GM23338 (cell line): Measurements from ENCODE around the gene CCDC194. TPM values are rescaled to one million over a fixed set of nuclear protein-coding genes. Genes with fewer than 3 reads are reported as not detected.

ENCODE experiments used
- ATAC-seq: fragments of 200-7000 bp; cut with Tn5 transposase; 3 replicates; pipeline ENCODE4 v1.9.1; 2020
- DNase-seq: peaks from one replicate; pipeline ENCODE4 v3.0.0-alpha.2; 2015; ENCODE audit warnings: low spot score
- H2AFZ ChIP-seq: fragments of 200-600 bp; sonication (generic); 2 replicates; pipeline ENCODE4 v1.8.0; 2016; ENCODE audit warnings: antibody characterized with exemption, mild to moderate bottlenecking, moderate library complexity
- H3F3A ChIP-seq: fragments of 200-600 bp; sonication (generic); replicated peaks from 2 replicates; pipeline ENCODE4 v1.8.0; 2017; ENCODE audit warnings: antibody characterized with exemption, mixed run types, low read depth
- H3K27ac ChIP-seq: fragments of 200-600 bp; sonication (generic); 2 replicates; pipeline ENCODE4 v1.6.1; 2016; ENCODE audit warnings: low read depth
- H3K27me3 ChIP-seq: fragments of 200-600 bp; sonication (generic); 2 replicates; pipeline ENCODE4 v1.8.0; 2016; ENCODE audit warnings: mild to moderate bottlenecking, mixed run types, moderate library complexity; ENCODE audit not compliant: insufficient read depth
- H3K36me3 ChIP-seq: fragments of 200-600 bp; sonication (generic); 2 replicates; pipeline ENCODE4 v1.8.0; 2016; ENCODE audit warnings: mild to moderate bottlenecking; ENCODE audit not compliant: insufficient read depth
- H3K4me1 ChIP-seq: fragments of 200-600 bp; sonication (generic); 2 replicates; pipeline ENCODE4 v1.8.0; 2016; ENCODE audit warnings: mild to moderate bottlenecking, moderate library complexity; ENCODE audit not compliant: insufficient read depth
- H3K4me2 ChIP-seq: fragments of 200-600 bp; sonication (generic); 2 replicates; pipeline ENCODE4 v1.7.1; 2017; ENCODE audit warnings: mixed run types
- H3K4me3 ChIP-seq: fragments of 200-600 bp; sonication (generic); 2 replicates; pipeline ENCODE4 v1.6.1; 2016; ENCODE audit warnings: mixed run types
- H3K79me2 ChIP-seq: fragments of 200-600 bp; sonication (generic); replicated peaks from 2 replicates; pipeline ENCODE4 v1.8.0; 2017; ENCODE audit warnings: mild to moderate bottlenecking; ENCODE audit not compliant: insufficient read depth
- H3K9me2 ChIP-seq: fragments of 200-600 bp; sonication (generic); 2 replicates; pipeline ENCODE4 v1.8.0; 2017; ENCODE audit not compliant: insufficient read depth
- H4K20me1 ChIP-seq: fragments of 200-600 bp; sonication (generic); replicated peaks from 2 replicates; pipeline ENCODE4 v1.8.0; 2017; ENCODE audit warnings: mild to moderate bottlenecking; ENCODE audit not compliant: insufficient read depth
- H3K27ac Mint-ChIP-seq: 2 replicates; pipeline ENCODE4 v1.8.0; 2020; ENCODE audit warnings: inconsistent platforms, mild to moderate bottlenecking, moderate library complexity, mixed read lengths
- H3K27me3 Mint-ChIP-seq: 3 replicates; pipeline ENCODE4 v1.8.0; 2022; ENCODE audit warnings: low read depth, mild to moderate bottlenecking, moderate library complexity, mixed read lengths, inconsistent platforms; ENCODE audit not compliant: insufficient read depth, poor library complexity
- H3K36me3 Mint-ChIP-seq: 3 replicates; pipeline ENCODE4 v1.8.0; 2021; ENCODE audit warnings: low read depth, mild to moderate bottlenecking, inconsistent platforms, moderate library complexity, mixed read lengths
- H3K4me1 Mint-ChIP-seq: 3 replicates; pipeline ENCODE4 v1.8.0; 2020; ENCODE audit warnings: mild to moderate bottlenecking, inconsistent platforms, mixed read lengths
- H3K4me3 Mint-ChIP-seq: 3 replicates; pipeline ENCODE4 v1.8.0; 2021; ENCODE audit warnings: moderate library complexity, mild to moderate bottlenecking, inconsistent platforms, mixed read lengths
- H3K9me3 Mint-ChIP-seq: 3 replicates; pipeline ENCODE4 v1.8.0; 2020; ENCODE audit warnings: moderate library complexity, mild to moderate bottlenecking, inconsistent platforms, mixed read lengths
- CTCF ChIP-seq, 2 experiments: fragments of 200-600 bp in 1 of 2; sonication (generic) in 1 of 2; conservative IDR thresholded peaks; 2 replicates each; pipeline versions ENCODE4 v1.5.1 to v1.6.1; 2016 to 2017; ENCODE audit warnings: antibody characterized with exemption in 2 of 2, low read depth in 2 of 2, mild to moderate bottlenecking in 2 of 2, moderate library complexity in 1 of 2
- ETS1 ChIP-seq: IDR thresholded peaks from 2 replicates; pipeline ENCODE4 v1.6.1; 2016; ENCODE audit warnings: antibody characterized with exemption
- EZH2 ChIP-seq: fragments of 200-600 bp; sonication (generic); IDR thresholded peaks from one replicate; pipeline ENCODE4 v1.8.0; 2017; ENCODE audit warnings: antibody characterized with exemption, mild to moderate bottlenecking, low read depth; ENCODE audit not compliant: unreplicated experiment
- EZH2phosphoT487 ChIP-seq: fragments of 200-600 bp; sonication (generic); IDR thresholded peaks from one replicate; pipeline ENCODE4 v1.8.1; 2018; ENCODE audit warnings: antibody characterized with exemption; ENCODE audit not compliant: unreplicated experiment
- JUNB ChIP-seq: IDR thresholded peaks from one replicate; pipeline ENCODE4 v1.6.1; 2016; ENCODE audit warnings: antibody characterized with exemption; ENCODE audit not compliant: unreplicated experiment
- NANOG ChIP-seq: IDR thresholded peaks from 2 replicates; pipeline ENCODE4 v1.6.1; 2016; ENCODE audit warnings: antibody characterized with exemption, borderline replicate concordance
- POLR2AphosphoS5 ChIP-seq: IDR thresholded peaks from 2 replicates; pipeline ENCODE4 v1.6.1; 2016; ENCODE audit warnings: antibody characterized with exemption, low read depth
- STAT1 ChIP-seq: IDR thresholded peaks from one replicate; pipeline ENCODE4 v1.6.1; 2016; ENCODE audit warnings: antibody characterized with exemption; ENCODE audit not compliant: unreplicated experiment
- ZNF114 ChIP-seq: fragments of 250-450 bp; sonication (Bioruptor Pico); IDR thresholded peaks from 2 replicates; pipeline ENCODE4 v1.5.0; 2020; ENCODE audit warnings: mild to moderate bottlenecking, moderate library complexity
- ZNF331 ChIP-seq: fragments of 250-450 bp; sonication (Bioruptor Pico); IDR thresholded peaks from 2 replicates; pipeline ENCODE4 v1.5.0; 2020; ENCODE audit warnings: low read depth, mild to moderate bottlenecking, moderate library complexity
- ZNF462 ChIP-seq: fragments of 250-450 bp; sonication (Bioruptor Pico); IDR thresholded peaks from 2 replicates; pipeline ENCODE4 v1.5.0; 2020; ENCODE audit warnings: mild to moderate bottlenecking, moderate library complexity
- polyA plus RNA-seq: library from polyadenylated mRNA; unstranded; fragments of >200 nt; fragmentation: Nextera tagmentation; extraction: Ambion mirVana; gene quantifications from 2 replicates; pipeline ENCODE4 v1.2.1, GENCODE V29; 2016
- total RNA-seq: library from RNA; depleted of rRNA; stranded (reverse); fragments of >200 nt; shearing (Covaris generic); gene quantifications from 2 replicates; pipeline ENCODE4 v1.2.3, GENCODE V29; 2014

CCDC194 gene
- total and polyA plus RNA-seq, 2 experiments from 2014 or later, result 0.49 TPM; not detected in 1

GRCh38 chr19:17347877-17348276 is 46.1 kb downstream of the CCDC194 start (continued):
- TF ChIP-seq ZNF462, result no peak
- TF ChIP-seq POLR2AphosphoS5, result no peak
- TF ChIP-seq JUNB, result no peak
- TF ChIP-seq STAT1, result no peak
- TF ChIP-seq ZNF331 (CRISPR knock-in tag), result no peak
- no peak for TF ChIP-seq ZNF114

GRCh38 chr19:17347361-17347760 is 46.6 kb downstream of the CCDC194 start:
- peaks cover 11% of the 10 kb centered on the region for H3K36me3 Mint-ChIP-seq
- Histone ChIP-seq H3F3A (0 out of 2 replicates have a peak, but pooled peaks cover under 1% of the 10 kb centered on the region), H3K36me3 (peaks cover 2% of the 10 kb centered on the region; the same call in 1 of the 2 replicates), H2AFZ (no peak overlapping the region), H3K4me2 (no peak overlapping the region), H4K20me1 (no peaks in the 10 kb centered on the region), H3K4me1 (peaks cover 6% of the 10 kb centered on the region; the same call in 1 of the 2 replicates), H3K79me2 (no peaks in the 10 kb centered on the region), H3K4me3 (no peak overlapping the region), H3K27me3 (no peaks in the 10 kb centered on the region), H3K27ac (no peak overlapping the region), H3K9me2 (no peaks in the 10 kb centered on the region)
- H3K27ac Mint-ChIP-seq, result no peak overlapping the region
- DNase-seq (no peak), ATAC-seq (no peak)
- peaks cover 20% of the 10 kb centered on the region for H3K27me3 Mint-ChIP-seq
- TF ChIP-seq EZH2 (no peak), ZNF114 (no peak), ETS1 (no peak), ZNF331 (CRISPR knock-in tag) (no peak), POLR2AphosphoS5 (no peak), CTCF (conservative IDR thresholded peaks at IDR 0.05; ENCODE audit: low read depth in 2 of 2) (no peak), EZH2phosphoT487 (no peak), NANOG (no peak)
- no peak overlapping the region for H3K4me3 Mint-ChIP-seq
- H3K4me1 Mint-ChIP-seq, result peaks cover 11% of the 10 kb centered on the region
- no peaks in the 10 kb centered on the region for H3K9me3 Mint-ChIP-seq
